ENCODE measurements around the gene CTDP1. TPM values are rescaled to one million over a fixed set of nuclear protein-coding genes. Genes with fewer than 3 reads are reported as not detected.

Gene CTDP1
- total RNA-seq, 1 experiment from 2014 or later = 16.5 TPM

DNA sequence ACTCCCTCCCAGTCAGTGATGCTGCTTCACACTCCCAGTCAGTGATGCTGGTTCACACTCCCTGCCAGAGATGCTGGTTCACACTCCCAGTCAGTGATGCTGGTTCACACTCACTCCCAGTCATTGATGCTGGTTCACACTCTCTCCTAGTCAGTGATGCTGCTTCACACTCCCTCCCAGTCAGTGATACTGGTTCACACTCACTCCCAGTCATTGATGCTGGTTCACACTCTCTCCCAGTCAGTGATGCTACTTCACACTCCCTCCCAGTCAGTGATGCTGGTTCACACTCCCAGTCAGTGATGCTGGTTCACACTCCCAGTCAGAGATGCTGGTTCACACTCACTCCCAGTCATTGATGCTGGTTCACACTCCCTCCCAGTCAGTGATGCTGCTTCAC, 83.8 kb downstream of the CTDP1 start:
- DNase-seq (ENCODE audit: low spot score) = no peak

GRCh38 chr18:79764131-79764530, 84.5 kb downstream of the CTDP1 start:
- DNase-seq (ENCODE audit: low spot score) = no peak

- peak; percentile 1 for DNase-seq (ENCODE audit: low spot score)
Measured at GRCh38 chr18:79765491-79766245, 86.1 kb downstream of the CTDP1 start.

DNA sequence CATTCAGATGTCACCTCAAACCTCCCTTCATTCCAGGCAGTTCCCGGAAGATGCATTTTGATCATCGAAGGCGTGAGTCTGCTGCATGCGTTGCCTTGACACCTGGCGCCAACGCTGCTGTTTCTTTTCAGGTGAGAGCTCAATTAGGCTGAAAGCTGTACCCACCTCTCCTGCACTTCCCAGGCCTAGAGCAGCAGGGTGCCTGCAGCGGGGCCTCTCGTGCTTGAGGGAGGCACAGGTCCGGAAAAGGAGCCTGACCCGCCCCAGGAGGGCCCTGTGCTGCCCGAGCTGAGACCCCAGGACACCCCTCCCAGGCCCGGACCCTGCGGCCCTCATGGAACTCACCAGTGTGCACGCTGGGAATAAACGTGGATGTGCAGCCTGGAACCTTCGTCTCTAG, 86.7 kb downstream of the CTDP1 start:
- no peak for DNase-seq (ENCODE audit: low spot score)

DNA sequence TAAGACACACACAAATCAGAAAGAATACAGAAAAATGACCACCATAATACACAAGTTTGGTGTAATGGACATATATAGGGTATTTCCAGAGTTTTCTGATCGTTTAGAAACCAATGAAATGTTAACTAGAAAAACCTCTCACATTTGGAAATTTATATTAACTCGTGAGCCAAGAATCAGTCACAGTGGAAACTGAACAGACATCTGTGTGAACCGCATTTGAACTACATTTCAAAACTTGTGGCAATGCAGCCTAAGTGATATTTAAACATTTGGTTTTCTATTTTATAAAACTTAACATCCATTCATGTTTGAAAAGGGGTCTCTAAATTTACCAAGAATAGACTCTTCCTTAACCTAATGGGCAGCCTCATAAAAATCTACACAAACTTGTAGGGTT, 89.1 kb downstream of the CTDP1 start:
- no peak for DNase-seq (ENCODE audit: low spot score)

GRCh38 chr18:79769698-79770500, 90.3 kb downstream of the CTDP1 start:
- DNase-seq (ENCODE audit: low spot score) = no peak

GRCh38 chr18:79770501-79770815, 90.9 kb downstream of the CTDP1 start:
- DNase-seq (ENCODE audit: low spot score) = no peak

DNA sequence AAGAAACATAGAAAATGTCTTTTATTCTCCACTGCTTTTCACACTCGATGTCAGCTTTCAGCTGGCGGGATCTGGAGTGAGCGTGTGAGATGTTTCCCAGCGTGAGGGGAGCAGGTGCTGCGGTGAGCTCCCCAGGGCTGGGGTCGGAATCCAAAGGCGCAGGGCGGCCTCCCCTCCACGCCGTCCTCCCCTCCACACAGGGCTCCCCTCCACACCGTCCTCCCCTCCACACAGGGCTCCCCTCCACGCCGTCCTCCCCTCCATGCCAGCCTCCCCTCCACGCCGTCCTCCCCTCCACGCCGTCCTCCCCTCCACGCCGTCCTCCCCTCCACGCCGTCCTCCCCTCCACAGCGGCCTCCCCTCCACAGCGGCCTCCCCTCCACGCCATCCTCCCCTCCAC, 91.2 kb downstream of the CTDP1 start:
- DNase-seq (ENCODE audit: low spot score) = no peak

DNA sequence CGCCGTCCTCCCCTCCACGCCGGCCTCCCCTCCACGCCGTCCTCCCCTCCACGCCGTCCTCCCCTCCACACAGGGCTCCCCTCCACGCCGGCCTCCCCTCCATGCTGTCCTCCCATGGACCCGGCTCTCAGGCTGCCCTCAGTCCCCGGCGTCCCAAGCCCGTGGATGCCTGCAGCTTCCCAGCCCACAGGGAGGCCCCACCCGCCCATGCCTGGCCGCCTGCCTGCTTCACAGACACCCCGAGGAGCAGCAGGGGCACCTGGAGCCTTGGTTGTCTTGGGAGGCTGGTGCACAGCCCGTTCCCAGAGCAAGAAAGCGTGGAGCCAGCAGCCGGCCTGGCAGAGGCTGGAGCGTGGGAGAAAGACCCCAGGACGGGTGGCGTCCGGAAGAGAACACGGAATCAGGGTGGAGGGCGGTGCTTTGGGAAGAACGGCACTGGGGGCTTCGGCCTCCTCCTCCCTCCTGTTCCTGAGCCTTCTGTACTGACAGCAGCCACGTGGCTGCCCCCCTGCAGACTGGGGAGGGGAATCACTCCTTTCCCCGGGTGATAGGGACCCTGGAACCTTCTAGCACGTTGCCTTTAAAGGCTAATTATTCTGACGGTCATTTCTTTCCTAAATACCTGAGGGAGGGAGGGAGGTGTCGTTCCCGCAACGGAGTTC, 92.0 kb downstream of the CTDP1 start:
- no peak for DNase-seq (ENCODE audit: low spot score)

- no peak for DNase-seq (ENCODE audit: low spot score)
Measured at GRCh38 chr18:79772108-79772864, 92.7 kb downstream of the CTDP1 start.

- DNase-seq (ENCODE audit: low spot score) = no peak
Measured at GRCh38 chr18:79772865-79773696, 93.5 kb downstream of the CTDP1 start.

GRCh38 chr18:79774111-79774510, 94.5 kb downstream of the CTDP1 start:
- DNase-seq (ENCODE audit: low spot score) = no peak

DNA sequence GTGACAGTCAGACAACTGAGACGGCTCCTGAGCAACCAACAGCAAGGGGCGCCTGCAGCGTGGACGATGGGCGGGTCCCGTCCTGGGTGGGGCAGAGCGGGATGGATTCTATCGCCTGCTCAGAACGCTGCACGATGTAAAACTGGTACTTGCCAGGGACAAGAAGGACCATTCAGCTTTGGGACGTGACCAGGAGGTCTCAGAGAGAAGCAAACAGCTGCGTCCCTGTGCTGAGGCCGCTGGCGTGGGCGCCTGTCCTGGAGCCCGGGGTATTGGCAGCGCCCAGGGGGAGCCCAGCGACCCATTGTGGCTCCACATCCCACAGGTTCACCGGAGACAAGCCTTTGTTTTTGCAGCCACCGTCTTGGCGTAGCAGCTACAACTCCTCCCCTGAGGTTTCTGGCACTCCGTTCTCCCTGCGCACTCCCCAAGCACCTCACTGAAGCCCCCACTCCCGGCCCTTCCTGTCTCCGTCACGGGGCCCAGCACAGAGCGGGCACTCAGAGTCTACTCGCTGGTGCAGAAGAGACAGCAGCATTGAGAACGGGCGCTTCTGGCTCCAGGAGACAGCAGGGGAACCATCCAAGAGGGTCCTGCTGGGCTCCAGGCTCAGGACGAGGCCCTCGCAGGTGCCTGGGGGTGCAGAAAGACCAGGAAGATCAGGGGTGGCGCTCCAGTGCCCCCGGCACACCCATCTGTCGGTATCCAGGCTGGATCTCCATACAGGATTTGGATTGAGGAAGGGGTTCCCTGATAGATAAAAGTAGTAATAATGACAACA, 96.0 kb downstream of the CTDP1 start:
- no peak for DNase-seq (ENCODE audit: low spot score)

DNA sequence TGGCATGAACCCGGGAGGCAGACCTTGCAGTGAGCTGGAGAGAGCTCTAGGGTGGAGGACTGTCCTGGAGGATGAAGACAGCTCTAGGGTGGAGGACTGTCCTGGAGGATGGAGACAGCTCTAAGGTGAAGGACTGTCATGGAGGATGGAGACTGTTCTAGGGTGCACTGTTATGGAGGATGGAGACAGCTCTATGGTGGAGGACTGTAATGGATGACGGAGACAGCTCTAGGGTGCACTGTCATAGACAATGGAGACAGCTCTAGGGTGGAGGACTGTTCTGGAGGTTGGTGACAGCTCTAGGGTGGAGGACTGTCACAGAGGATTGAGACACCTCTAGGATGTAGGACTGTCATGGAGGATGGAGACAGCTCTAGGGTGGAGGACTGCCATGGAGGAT, 97.1 kb downstream of the CTDP1 start:
- DNase-seq (ENCODE audit: low spot score) = no peak

- no peak for DNase-seq (ENCODE audit: low spot score)
Measured at GRCh38 chr18:79778291-79778791, 98.7 kb downstream of the CTDP1 start.

GRCh38 chr18:79779021-79779699, 99.6 kb downstream of the CTDP1 start:
- no peak for DNase-seq (ENCODE audit: low spot score)

DNA sequence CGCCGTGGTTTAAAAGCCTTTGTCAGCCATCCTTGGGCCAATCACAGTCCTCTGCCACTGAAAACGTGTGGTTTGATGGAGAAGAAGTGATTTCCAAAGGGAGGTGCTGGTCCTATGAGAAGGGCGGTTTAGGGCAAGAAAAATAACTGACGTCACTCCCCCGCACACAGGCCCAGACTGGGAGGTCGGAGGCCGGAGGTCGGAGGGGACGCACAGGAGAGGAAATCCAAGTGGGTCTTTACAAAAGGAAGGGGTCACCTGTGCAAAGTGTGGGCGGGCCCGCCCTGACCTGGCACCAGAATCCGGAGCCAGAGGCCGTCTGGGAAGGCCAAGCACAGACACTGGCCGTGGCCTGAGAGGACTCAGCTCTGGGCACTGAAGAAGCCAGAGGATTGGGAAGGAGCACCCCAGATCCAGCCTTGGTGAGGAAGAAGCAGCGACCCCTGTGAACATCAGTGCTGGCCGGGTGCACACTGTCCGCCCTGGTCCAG, 100.1 kb downstream of the CTDP1 start:
- no peak for DNase-seq (ENCODE audit: low spot score)

GRCh38 chr18:79780547-79780946, 100.9 kb downstream of the CTDP1 start:
- no peak for DNase-seq (ENCODE audit: low spot score)

- no peak for DNase-seq (ENCODE audit: low spot score)
Measured at GRCh38 chr18:79781331-79781941, 101.8 kb downstream of the CTDP1 start.

All from A172 (cell line).